CMK (cell line): Measurements from ENCODE around the gene AGAP1.

Source experiments
- DNase-seq: peaks from one replicate; pipeline ENCODE4 v3.0.0-alpha.2; 2010; ENCODE audit warnings: low read depth

Gene AGAP1

GRCh38 chr2:235813398-235813797 is 319.6 kb downstream of the AGAP1 start:
- DNase-seq = no peak

- DNase-seq = no peak
Observed at GRCh38 chr2:235820571-235820970, 326.7 kb downstream of the AGAP1 start.

GRCh38 chr2:235824331-235824730 is 330.5 kb downstream of the AGAP1 start:
- DNase-seq = no peak

- DNase-seq = no peak
Observed at GRCh38 chr2:235825946-235826345, 332.1 kb downstream of the AGAP1 start.

GRCh38 chr2:235826826-235827225 is 333.0 kb downstream of the AGAP1 start:
- DNase-seq = no peak

- DNase-seq = no peak
Observed at GRCh38 chr2:235827585-235827992, 333.7 kb downstream of the AGAP1 start.

- no peak for DNase-seq
Observed at GRCh38 chr2:235829726-235830125, 335.9 kb downstream of the AGAP1 start.

GRCh38 chr2:235831755-235832154 is 337.9 kb downstream of the AGAP1 start:
- no peak for DNase-seq

GRCh38 chr2:235832941-235833340 is 339.1 kb downstream of the AGAP1 start:
- no peak for DNase-seq

GRCh38 chr2:235833971-235834620 is 340.3 kb downstream of the AGAP1 start:
- no peak for DNase-seq

- no peak for DNase-seq
Observed at GRCh38 chr2:235834781-235835180, 340.9 kb downstream of the AGAP1 start.

GRCh38 chr2:235835810-235836209 is 342.0 kb downstream of the AGAP1 start:
- DNase-seq = no peak

GRCh38 chr2:235836491-235836911 is 342.7 kb downstream of the AGAP1 start:
- DNase-seq = no peak

GRCh38 chr2:235839226-235839625 is 345.4 kb downstream of the AGAP1 start:
- no peak for DNase-seq

- DNase-seq = no peak
Observed at GRCh38 chr2:235839974-235840373, 346.1 kb downstream of the AGAP1 start.

- DNase-seq = no peak
Observed at GRCh38 chr2:235841863-235842262, 348.0 kb downstream of the AGAP1 start.

- DNase-seq = no peak
Observed at GRCh38 chr2:235842941-235843340, 349.1 kb downstream of the AGAP1 start.

GRCh38 chr2:235843591-235844395 is 349.9 kb downstream of the AGAP1 start:
- no peak for DNase-seq

GRCh38 chr2:235844561-235844960 is 350.7 kb downstream of the AGAP1 start:
- DNase-seq = no peak

- no peak for DNase-seq
Observed at GRCh38 chr2:235845245-235845644, 351.4 kb downstream of the AGAP1 start.

GRCh38 chr2:235847576-235847975 is 353.7 kb downstream of the AGAP1 start:
- no peak for DNase-seq

GRCh38 chr2:235848055-235848454 is 354.2 kb downstream of the AGAP1 start:
- DNase-seq = no peak

- DNase-seq = no peak
Observed at GRCh38 chr2:235848946-235849345, 355.1 kb downstream of the AGAP1 start.

GRCh38 chr2:235849489-235849888 is 355.6 kb downstream of the AGAP1 start:
- DNase-seq = no peak
